GM23338 (cell line): ENCODE data around the gene PRCC. TPM values are rescaled to one million over a fixed set of nuclear protein-coding genes. Genes with fewer than 3 reads are reported as not detected.
"Not testable (repeated sequence)": the region's sequence is repeated elsewhere in the genome, so short reads cannot be mapped to it uniquely, and the experiment has no call there.

Experiments
- ATAC-seq: fragments of 200-7000 bp; cut with Tn5 transposase; 3 replicates; pipeline ENCODE4 v1.9.1; 2020
- DNase-seq: peaks from one replicate; pipeline ENCODE4 v3.0.0-alpha.2; 2015; ENCODE audit warnings: low spot score
- H2AFZ ChIP-seq: fragments of 200-600 bp; sonication (generic); 2 replicates; pipeline ENCODE4 v1.8.0; 2016; ENCODE audit warnings: antibody characterized with exemption, mild to moderate bottlenecking, moderate library complexity
- H3F3A ChIP-seq: fragments of 200-600 bp; sonication (generic); replicated peaks from 2 replicates; pipeline ENCODE4 v1.8.0; 2017; ENCODE audit warnings: antibody characterized with exemption, mixed run types, low read depth
- H3K27ac ChIP-seq: fragments of 200-600 bp; sonication (generic); 2 replicates; pipeline ENCODE4 v1.6.1; 2016; ENCODE audit warnings: low read depth
- H3K27me3 ChIP-seq: fragments of 200-600 bp; sonication (generic); 2 replicates; pipeline ENCODE4 v1.8.0; 2016; ENCODE audit warnings: mild to moderate bottlenecking, mixed run types, moderate library complexity; ENCODE audit not compliant: insufficient read depth
- H3K36me3 ChIP-seq: fragments of 200-600 bp; sonication (generic); 2 replicates; pipeline ENCODE4 v1.8.0; 2016; ENCODE audit warnings: mild to moderate bottlenecking; ENCODE audit not compliant: insufficient read depth
- H3K4me1 ChIP-seq: fragments of 200-600 bp; sonication (generic); 2 replicates; pipeline ENCODE4 v1.8.0; 2016; ENCODE audit warnings: mild to moderate bottlenecking, moderate library complexity; ENCODE audit not compliant: insufficient read depth
- H3K4me2 ChIP-seq: fragments of 200-600 bp; sonication (generic); 2 replicates; pipeline ENCODE4 v1.7.1; 2017; ENCODE audit warnings: mixed run types
- H3K4me3 ChIP-seq: fragments of 200-600 bp; sonication (generic); 2 replicates; pipeline ENCODE4 v1.6.1; 2016; ENCODE audit warnings: mixed run types
- H3K79me2 ChIP-seq: fragments of 200-600 bp; sonication (generic); replicated peaks from 2 replicates; pipeline ENCODE4 v1.8.0; 2017; ENCODE audit warnings: mild to moderate bottlenecking; ENCODE audit not compliant: insufficient read depth
- H3K9me2 ChIP-seq: fragments of 200-600 bp; sonication (generic); 2 replicates; pipeline ENCODE4 v1.8.0; 2017; ENCODE audit not compliant: insufficient read depth
- H4K20me1 ChIP-seq: fragments of 200-600 bp; sonication (generic); replicated peaks from 2 replicates; pipeline ENCODE4 v1.8.0; 2017; ENCODE audit warnings: mild to moderate bottlenecking; ENCODE audit not compliant: insufficient read depth
- H3K27ac Mint-ChIP-seq: 2 replicates; pipeline ENCODE4 v1.8.0; 2020; ENCODE audit warnings: inconsistent platforms, mild to moderate bottlenecking, moderate library complexity, mixed read lengths
- H3K27me3 Mint-ChIP-seq: 3 replicates; pipeline ENCODE4 v1.8.0; 2022; ENCODE audit warnings: low read depth, mild to moderate bottlenecking, moderate library complexity, mixed read lengths, inconsistent platforms; ENCODE audit not compliant: insufficient read depth, poor library complexity
- H3K36me3 Mint-ChIP-seq: 3 replicates; pipeline ENCODE4 v1.8.0; 2021; ENCODE audit warnings: low read depth, mild to moderate bottlenecking, inconsistent platforms, moderate library complexity, mixed read lengths
- H3K4me1 Mint-ChIP-seq: 3 replicates; pipeline ENCODE4 v1.8.0; 2020; ENCODE audit warnings: mild to moderate bottlenecking, inconsistent platforms, mixed read lengths
- H3K4me3 Mint-ChIP-seq: 3 replicates; pipeline ENCODE4 v1.8.0; 2021; ENCODE audit warnings: moderate library complexity, mild to moderate bottlenecking, inconsistent platforms, mixed read lengths
- H3K9me3 Mint-ChIP-seq: 3 replicates; pipeline ENCODE4 v1.8.0; 2020; ENCODE audit warnings: moderate library complexity, mild to moderate bottlenecking, inconsistent platforms, mixed read lengths
- CREB1 ChIP-seq: fragments of 250-450 bp; sonication (Bioruptor Pico); IDR thresholded peaks from 2 replicates; pipeline ENCODE4 v1.5.0; 2020; ENCODE audit warnings: low read depth, mild to moderate bottlenecking, moderate library complexity
- EZH2 ChIP-seq: fragments of 200-600 bp; sonication (generic); IDR thresholded peaks from one replicate; pipeline ENCODE4 v1.8.0; 2017; ENCODE audit warnings: antibody characterized with exemption, mild to moderate bottlenecking, low read depth; ENCODE audit not compliant: unreplicated experiment
- JUNB ChIP-seq: IDR thresholded peaks from one replicate; pipeline ENCODE4 v1.6.1; 2016; ENCODE audit warnings: antibody characterized with exemption; ENCODE audit not compliant: unreplicated experiment
- NANOG ChIP-seq: IDR thresholded peaks from 2 replicates; pipeline ENCODE4 v1.6.1; 2016; ENCODE audit warnings: antibody characterized with exemption, borderline replicate concordance
- POLR2AphosphoS5 ChIP-seq: IDR thresholded peaks from 2 replicates; pipeline ENCODE4 v1.6.1; 2016; ENCODE audit warnings: antibody characterized with exemption, low read depth
- ZNF114 ChIP-seq: fragments of 250-450 bp; sonication (Bioruptor Pico); IDR thresholded peaks from 2 replicates; pipeline ENCODE4 v1.5.0; 2020; ENCODE audit warnings: mild to moderate bottlenecking, moderate library complexity
- ZNF331 ChIP-seq: fragments of 250-450 bp; sonication (Bioruptor Pico); IDR thresholded peaks from 2 replicates; pipeline ENCODE4 v1.5.0; 2020; ENCODE audit warnings: low read depth, mild to moderate bottlenecking, moderate library complexity
- polyA plus RNA-seq: library from polyadenylated mRNA; unstranded; fragments of >200 nt; fragmentation: Nextera tagmentation; extraction: Ambion mirVana; gene quantifications from 2 replicates; pipeline ENCODE4 v1.2.1, GENCODE V29; 2016
- total RNA-seq: library from RNA; depleted of rRNA; stranded (reverse); fragments of >200 nt; shearing (Covaris generic); gene quantifications from 2 replicates; pipeline ENCODE4 v1.2.3, GENCODE V29; 2014

PRCC gene
- total and polyA plus RNA-seq, 2 experiments from 2014 or later, result 66.2 to 72.9 TPM

GRCh38 chr1:156760092-156760795 lies 7.1 kb upstream of the PRCC start:
- H3K27ac Mint-ChIP-seq, result no peak overlapping the region
- no peaks in the 10 kb centered on the region for H3K27me3 ChIP-seq
- ATAC-seq (peak; percentile 50), DNase-seq (no peak)
- no peak overlapping the region for H3K4me2 ChIP-seq
- peaks cover 6% of the 10 kb centered on the region for H3K4me1 Mint-ChIP-seq
- H3K9me2 ChIP-seq, result no peaks in the 10 kb centered on the region
- H3K4me3 Mint-ChIP-seq, result no peak overlapping the region
- H3K79me2 ChIP-seq, result no peaks in the 10 kb centered on the region
- no peak overlapping the region for H2AFZ ChIP-seq
- peaks cover 12% of the 10 kb centered on the region for H3K27me3 Mint-ChIP-seq
- H3K9me3 Mint-ChIP-seq, result no peaks in the 10 kb centered on the region
- 0 out of 2 replicates have a peak, but pooled peaks cover 7% of the 10 kb centered on the region for H3K4me1 ChIP-seq
- no peaks in the 10 kb centered on the region for H3F3A ChIP-seq
- H3K27ac ChIP-seq, result peak overlapping the region; percentile 50; the same call in 1 of the 2 replicates
- H3K36me3 Mint-ChIP-seq, result no peaks in the 10 kb centered on the region
- no peaks in the 10 kb centered on the region for H4K20me1 ChIP-seq
- no peak overlapping the region for H3K4me3 ChIP-seq
- no peak for TF ChIP-seq EZH2
- no peaks in the 10 kb centered on the region for H3K36me3 ChIP-seq

GRCh38 chr1:156760796-156761104 lies 6.6 kb upstream of the PRCC start:
- DNase-seq (no peak), ATAC-seq (no peak)
- H3K4me3 Mint-ChIP-seq, result no peak overlapping the region
- no peaks in the 10 kb centered on the region for H3K9me3 Mint-ChIP-seq
- H3K27ac Mint-ChIP-seq, result no peak overlapping the region
- no peaks in the 10 kb centered on the region for H3K36me3 Mint-ChIP-seq
- Histone ChIP-seq H3K36me3 (no peaks in the 10 kb centered on the region), H3K4me3 (no peak overlapping the region), H3K79me2 (no peaks in the 10 kb centered on the region), H3K4me1 (0 out of 2 replicates have a peak, but pooled peaks cover 7% of the 10 kb centered on the region), H3F3A (no peaks in the 10 kb centered on the region; the same call in 1 of the 2 replicates), H3K27ac (no peak overlapping the region), H3K9me2 (no peaks in the 10 kb centered on the region), H3K27me3 (no peaks in the 10 kb centered on the region), H4K20me1 (no peaks in the 10 kb centered on the region), H2AFZ (no peak overlapping the region), H3K4me2 (no peak overlapping the region)
- no peak for TF ChIP-seq POLR2AphosphoS5
- no peak for TF ChIP-seq ZNF114 (CRISPR knock-in tag)
- no peak for TF ChIP-seq NANOG
- TF ChIP-seq CREB1 (CRISPR knock-in tag), result no peak
- TF ChIP-seq ZNF331, result no peak
- TF ChIP-seq JUNB, result no peak
- peaks cover 12% of the 10 kb centered on the region for H3K27me3 Mint-ChIP-seq
- peaks cover 6% of the 10 kb centered on the region for H3K4me1 Mint-ChIP-seq

GRCh38 chr1:156765136-156765535 lies 2.2 kb upstream of the PRCC start:
- H3K27me3 ChIP-seq, result not testable (repeated sequence)

More at GRCh38 chr1:156765136-156765535, 2.2 kb upstream of the PRCC start:
- H3K9me2 ChIP-seq, H3K4me3 ChIP-seq, H3K9me3 Mint-ChIP-seq, H3K4me2 ChIP-seq, H3K27ac ChIP-seq, ATAC-seq, H3K27ac Mint-ChIP-seq, H3K4me3 Mint-ChIP-seq, DNase-seq, H2AFZ ChIP-seq, H3K36me3 ChIP-seq, H3F3A ChIP-seq: not testable (repeated sequence)
- H3K4me1 Mint-ChIP-seq, result peaks cover 27% of the 10 kb centered on the region
- Histone ChIP-seq H4K20me1 (peaks cover 16% of the 10 kb centered on the region), H3K79me2 (peaks cover 30% of the 10 kb centered on the region), H3K4me1 (peaks cover 29% of the 10 kb centered on the region)
- peaks cover 10% of the 10 kb centered on the region for H3K27me3 Mint-ChIP-seq
- peaks cover 15% of the 10 kb centered on the region for H3K36me3 Mint-ChIP-seq
